Activated T-helper 1 cell treated with Interleukin-2 at 50 U/mL for 16 hours (primary cell): ENCODE measurements around the gene FHOD3.

Experiments used
- DNase-seq: peaks from one replicate; pipeline ENCODE4 v3.0.0-alpha.2; 2020; ENCODE audit warnings: low read depth

FHOD3 gene

GRCh38 chr18:36411745-36412168 lies 114.2 kb downstream of the FHOD3 start:
- no peak for DNase-seq

GRCh38 chr18:36412778-36413177 lies 115.3 kb downstream of the FHOD3 start:
- DNase-seq: no peak

GRCh38 chr18:36415171-36415570 lies 117.7 kb downstream of the FHOD3 start:
- no peak for DNase-seq

- DNase-seq: no peak
These were observed 118.1 kb downstream of the FHOD3 start for GRCh38 chr18:36415625-36416024.

- DNase-seq: no peak
These were observed 121.8 kb downstream of the FHOD3 start for GRCh38 chr18:36419188-36419899.

- DNase-seq: no peak
These were observed 122.5 kb downstream of the FHOD3 start for GRCh38 chr18:36419900-36420531.

- no peak for DNase-seq
These were observed 123.3 kb downstream of the FHOD3 start for GRCh38 chr18:36420826-36421225.

GRCh38 chr18:36424741-36425142 lies 127.2 kb downstream of the FHOD3 start:
- DNase-seq: no peak

- no peak for DNase-seq
These were observed 129.9 kb downstream of the FHOD3 start for GRCh38 chr18:36427369-36427768.

- DNase-seq: no peak
These were observed 130.3 kb downstream of the FHOD3 start for GRCh38 chr18:36427831-36428230.

- no peak for DNase-seq
These were observed 131.0 kb downstream of the FHOD3 start for GRCh38 chr18:36428431-36429029.

GRCh38 chr18:36432880-36433555 lies 135.5 kb downstream of the FHOD3 start:
- no peak for DNase-seq

- no peak for DNase-seq
These were observed 138.9 kb downstream of the FHOD3 start for GRCh38 chr18:36436387-36436786.

- DNase-seq: no peak
These were observed 143.1 kb downstream of the FHOD3 start for GRCh38 chr18:36440614-36441013.

GRCh38 chr18:36441426-36442240 lies 144.1 kb downstream of the FHOD3 start:
- DNase-seq: no peak

GRCh38 chr18:36442717-36443116 lies 145.2 kb downstream of the FHOD3 start:
- no peak for DNase-seq

- DNase-seq: no peak
These were observed 148.5 kb downstream of the FHOD3 start for GRCh38 chr18:36446059-36446458.

- no peak for DNase-seq
These were observed 151.1 kb downstream of the FHOD3 start for GRCh38 chr18:36448384-36449290.

- no peak for DNase-seq
These were observed 151.9 kb downstream of the FHOD3 start for GRCh38 chr18:36449451-36449850.

GRCh38 chr18:36450264-36450663 lies 152.8 kb downstream of the FHOD3 start:
- DNase-seq: no peak
